Astrocyte of the cerebellum (primary cell): ENCODE data around the gene FZD2.
A peak's percentile ranks its signal among the peaks of the same experiment; 100 is the strongest.
"Not testable (repeated sequence)": the region's sequence is repeated elsewhere in the genome, so short reads cannot be mapped to it uniquely, and the experiment has no call there.

Source experiments
- DNase-seq: peaks from one replicate; pipeline ENCODE4 v3.0.0-alpha.2; 2011; ENCODE audit warnings: low read depth
- H3K4me3 ChIP-seq: 2 replicates; pipeline ENCODE4 v1.5.1; 2011; ENCODE audit warnings: mild to moderate bottlenecking, low read depth, low read length, moderate library complexity
- in situ Hi-C: cut with HindIII; loops from 2 replicates; pipeline ENCODE4 v1.10.0; 2017; ENCODE audit warnings: low sequenced_read_pairs
- TF ChIP-seq, protein P1 (sequence below): IDR thresholded peaks from 2 replicates; pipeline ENCODE4 v1.5.1; 2012; ENCODE audit warnings: low read length, low read depth, moderate library complexity, mild to moderate bottlenecking; ENCODE audit errors: missing control alignments

Gene FZD2

DNA sequence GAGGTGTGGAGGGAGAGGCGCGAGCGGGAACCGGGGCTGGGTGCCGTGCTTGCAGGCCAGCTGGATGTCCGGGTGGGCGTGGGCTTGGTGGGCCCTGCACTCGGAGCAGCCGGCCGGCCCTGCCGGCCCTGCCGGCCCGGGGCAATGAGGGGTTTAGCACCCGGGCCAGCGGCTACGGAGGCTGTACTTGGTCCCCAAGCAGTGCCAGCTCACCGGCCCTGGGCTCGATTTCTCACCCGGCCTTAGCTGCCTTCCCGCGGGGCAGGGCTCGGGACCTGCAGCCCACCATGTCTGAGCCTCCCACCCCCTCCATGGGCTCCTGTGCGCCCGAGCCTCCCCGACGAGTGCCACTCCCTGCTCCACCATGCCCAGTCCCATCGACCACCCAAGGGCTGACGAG is 29.3 kb upstream of the FZD2 start:
- in situ Hi-C loops = no loop called here
- TF ChIP-seq, protein P1, sequence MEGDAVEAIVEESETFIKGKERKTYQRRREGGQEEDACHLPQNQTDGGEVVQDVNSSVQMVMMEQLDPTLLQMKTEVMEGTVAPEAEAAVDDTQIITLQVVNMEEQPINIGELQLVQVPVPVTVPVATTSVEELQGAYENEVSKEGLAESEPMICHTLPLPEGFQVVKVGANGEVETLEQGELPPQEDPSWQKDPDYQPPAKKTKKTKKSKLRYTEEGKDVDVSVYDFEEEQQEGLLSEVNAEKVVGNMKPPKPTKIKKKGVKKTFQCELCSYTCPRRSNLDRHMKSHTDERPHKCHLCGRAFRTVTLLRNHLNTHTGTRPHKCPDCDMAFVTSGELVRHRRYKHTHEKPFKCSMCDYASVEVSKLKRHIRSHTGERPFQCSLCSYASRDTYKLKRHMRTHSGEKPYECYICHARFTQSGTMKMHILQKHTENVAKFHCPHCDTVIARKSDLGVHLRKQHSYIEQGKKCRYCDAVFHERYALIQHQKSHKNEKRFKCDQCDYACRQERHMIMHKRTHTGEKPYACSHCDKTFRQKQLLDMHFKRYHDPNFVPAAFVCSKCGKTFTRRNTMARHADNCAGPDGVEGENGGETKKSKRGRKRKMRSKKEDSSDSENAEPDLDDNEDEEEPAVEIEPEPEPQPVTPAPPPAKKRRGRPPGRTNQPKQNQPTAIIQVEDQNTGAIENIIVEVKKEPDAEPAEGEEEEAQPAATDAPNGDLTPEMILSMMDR = no peak
- no peak for DNase-seq
- H3K4me3 ChIP-seq = no peak overlapping the region

DNA sequence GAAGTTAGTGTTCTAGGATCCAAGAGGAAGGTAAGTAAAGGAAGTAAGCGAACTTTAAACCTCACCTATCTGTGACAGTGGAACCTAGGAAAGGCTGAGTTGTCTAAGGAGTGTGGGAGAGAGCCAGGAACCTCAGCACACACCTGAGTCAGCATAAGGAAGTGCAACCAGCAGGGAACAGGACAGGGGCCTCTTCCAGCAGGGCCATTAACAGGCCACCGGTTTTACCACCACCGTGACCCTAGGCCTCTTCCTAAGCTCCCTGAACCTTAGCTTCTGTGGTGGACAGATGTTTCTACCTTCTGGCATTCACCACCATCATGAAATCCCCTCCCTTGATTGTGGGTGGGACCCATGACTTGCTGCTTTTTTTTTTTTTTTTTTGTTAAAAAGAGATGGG is 27.4 kb upstream of the FZD2 start:
- in situ Hi-C loops = loop anchor here (5.0 kb wide), 1 partner anchor 102 kb away; no protein-coding TSS in a partner anchor
- no peak overlapping the region for H3K4me3 ChIP-seq
- no peak for DNase-seq
- TF ChIP-seq, protein P1 = no peak

DNA sequence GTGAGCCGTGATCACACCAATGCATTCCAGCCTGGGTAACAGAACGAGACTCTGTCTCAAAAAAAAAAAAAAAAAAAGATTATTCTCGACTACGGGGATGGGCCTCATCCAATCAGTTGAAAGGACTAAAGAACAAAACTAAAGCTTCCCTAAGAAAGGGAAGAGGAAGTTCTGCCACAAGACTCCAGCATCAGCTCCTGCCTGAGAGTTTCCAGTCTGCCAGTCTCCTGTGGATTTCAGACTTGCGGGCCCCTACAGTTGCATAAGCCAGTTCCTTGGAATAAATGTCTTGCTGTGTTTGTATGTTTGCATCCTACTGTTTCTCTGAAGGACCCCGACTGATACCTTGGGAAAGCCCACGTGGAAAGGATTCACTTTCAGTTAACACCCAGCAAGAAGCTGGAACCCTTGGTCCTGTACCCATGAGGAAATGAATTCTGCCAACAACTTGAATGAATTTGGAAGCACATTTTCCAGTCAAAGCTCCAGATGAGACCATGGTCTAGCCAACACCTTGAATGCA is 26.3 kb upstream of the FZD2 start:
- TF ChIP-seq, protein P1 = no peak
- H3K4me3 ChIP-seq = no peak overlapping the region
- no peak for DNase-seq
- in situ Hi-C loops = loop anchor here (5.0 kb wide), 1 partner anchor 101 kb away; no protein-coding TSS in a partner anchor

DNA sequence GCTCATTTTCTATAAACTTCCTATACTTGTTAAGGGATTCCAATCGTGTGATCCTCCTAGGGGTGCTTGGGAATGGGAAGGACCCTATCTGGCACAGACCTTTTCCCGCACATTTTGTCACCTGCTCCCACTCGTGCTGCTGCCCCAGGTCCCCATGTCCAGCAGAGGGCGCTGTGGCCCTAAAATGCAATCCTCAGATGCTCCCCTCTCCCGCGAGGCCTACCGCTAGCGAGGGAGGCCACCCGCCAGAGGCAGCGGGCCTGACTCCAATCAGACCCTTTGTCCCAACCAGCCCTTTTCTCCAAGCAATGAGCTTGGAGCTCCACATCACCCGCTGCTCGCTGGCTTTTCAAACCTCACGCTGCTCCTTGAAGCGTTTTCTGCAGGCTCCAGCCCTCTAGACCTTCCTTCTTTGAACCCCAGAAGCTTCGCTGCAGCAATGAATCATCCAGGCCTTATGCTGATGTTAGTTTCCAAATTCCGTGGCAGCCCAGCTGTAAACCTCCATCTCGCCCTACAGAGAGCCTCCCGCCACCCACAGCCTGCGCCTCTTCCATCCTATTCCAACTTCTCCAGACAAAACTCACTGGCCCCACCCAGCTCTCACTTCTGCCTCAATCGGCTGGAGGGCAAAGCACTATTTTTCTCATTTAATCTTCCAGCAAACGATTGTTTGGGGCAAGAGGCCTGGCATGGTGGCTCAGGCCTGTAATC is 23.6 kb upstream of the FZD2 start:
- in situ Hi-C loops = loop anchor here (5.0 kb wide), 1 partner anchor 99 kb away; no protein-coding TSS in a partner anchor
- H3K4me3 ChIP-seq = no peak overlapping the region
- DNase-seq = peak; percentile 72
- TF ChIP-seq, protein P1 = peak; percentile 92

DNA sequence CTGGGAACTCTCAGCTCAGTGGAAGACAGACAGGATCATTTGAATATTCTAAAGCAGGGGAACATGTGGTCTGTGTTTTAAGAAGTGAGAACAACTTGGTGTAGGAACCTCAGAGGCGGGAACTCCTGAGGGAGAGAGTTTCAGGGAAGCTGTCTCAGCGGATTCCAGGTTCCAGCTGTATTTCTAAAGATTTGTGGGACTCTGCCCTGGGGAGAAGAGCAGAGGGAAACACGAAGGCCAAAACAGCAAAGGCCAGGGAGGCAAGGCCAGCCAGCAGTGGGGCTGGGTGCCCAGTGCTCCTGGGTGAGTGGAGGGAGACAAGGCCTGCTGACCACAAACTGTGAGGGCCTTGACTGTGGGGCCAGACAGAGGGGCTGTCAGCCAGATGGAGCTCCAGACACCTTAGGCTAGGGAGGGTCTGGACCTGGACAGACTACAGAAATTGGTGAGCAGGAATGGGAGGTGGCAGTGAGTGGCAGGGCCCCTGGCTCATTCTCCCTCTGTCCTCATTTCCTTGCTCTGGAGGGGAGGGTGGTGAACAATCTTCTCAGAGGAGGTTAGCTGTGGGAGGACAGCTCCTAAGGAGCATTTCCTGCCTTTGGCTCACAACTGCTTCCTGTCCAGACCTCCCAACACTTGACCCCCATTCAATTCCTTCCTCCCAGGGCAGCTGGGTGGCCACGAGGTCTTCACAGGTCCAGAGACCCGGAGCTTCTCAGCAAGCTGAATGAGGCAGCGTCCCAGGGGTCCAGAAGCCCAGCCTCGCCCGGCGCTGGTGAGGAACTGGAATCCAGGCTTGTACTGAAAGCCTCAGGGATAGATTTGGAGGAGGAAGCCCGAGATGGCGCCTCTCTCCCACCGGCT is 21.0 kb upstream of the FZD2 start:
- no peak overlapping the region for H3K4me3 ChIP-seq
- in situ Hi-C loops = no loop called here
- TF ChIP-seq, protein P1 = no peak
- no peak for DNase-seq

DNA sequence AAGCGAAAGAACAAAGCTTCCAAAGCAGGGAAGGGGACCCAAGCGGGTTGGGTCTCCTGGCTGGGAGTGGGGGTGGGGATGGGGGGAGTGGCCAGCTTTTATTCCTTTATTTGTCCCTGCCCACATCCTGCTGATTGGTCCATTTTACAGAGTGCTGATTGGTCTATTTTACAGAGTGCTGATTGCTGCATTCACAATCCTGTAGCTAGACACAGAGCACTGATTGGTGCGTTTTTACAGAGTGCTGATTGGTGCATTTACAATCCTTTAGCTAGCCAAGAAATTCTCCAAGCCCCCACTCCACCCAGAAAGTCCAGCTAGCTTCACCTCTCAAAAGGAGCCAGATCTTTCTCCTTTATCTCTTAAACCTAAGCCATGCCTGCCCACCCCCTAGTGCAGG is 19.4 kb upstream of the FZD2 start:
- DNase-seq, H3K4me3 ChIP-seq, in situ Hi-C loops: not testable (repeated sequence)
